ENCODE results near the gene RPRD1B.

Gene RPRD1B

DNA sequence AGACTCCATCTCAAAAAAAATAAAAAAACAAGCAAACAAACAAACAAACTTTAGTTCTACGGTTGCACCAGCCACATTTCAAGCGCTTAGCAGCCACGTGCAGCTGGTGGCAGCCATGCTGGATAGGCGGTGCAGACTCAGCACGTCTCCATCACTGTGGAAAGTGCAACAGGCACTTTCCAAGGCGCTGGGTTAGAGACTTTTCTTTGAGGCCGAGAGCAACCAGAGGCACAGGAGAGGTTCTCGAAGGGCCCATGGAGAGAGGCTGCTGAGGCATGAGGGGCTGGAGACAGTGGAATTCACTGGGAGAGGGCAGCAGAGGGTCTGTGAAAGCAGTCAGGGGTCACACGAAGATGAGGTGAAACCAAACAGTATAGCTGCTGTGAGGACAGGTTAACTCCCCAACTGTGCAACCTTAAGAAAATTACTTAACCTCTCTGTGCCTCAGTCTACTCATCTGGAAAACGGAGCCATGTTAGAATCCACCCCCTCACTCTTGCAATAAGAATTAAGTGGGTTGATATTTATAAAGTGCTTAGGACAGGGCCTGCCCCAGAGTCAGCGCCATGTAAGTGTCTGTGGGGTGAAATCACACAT is 104.0 kb downstream of the RPRD1B start:
- DNase-seq, result no peak

DNA sequence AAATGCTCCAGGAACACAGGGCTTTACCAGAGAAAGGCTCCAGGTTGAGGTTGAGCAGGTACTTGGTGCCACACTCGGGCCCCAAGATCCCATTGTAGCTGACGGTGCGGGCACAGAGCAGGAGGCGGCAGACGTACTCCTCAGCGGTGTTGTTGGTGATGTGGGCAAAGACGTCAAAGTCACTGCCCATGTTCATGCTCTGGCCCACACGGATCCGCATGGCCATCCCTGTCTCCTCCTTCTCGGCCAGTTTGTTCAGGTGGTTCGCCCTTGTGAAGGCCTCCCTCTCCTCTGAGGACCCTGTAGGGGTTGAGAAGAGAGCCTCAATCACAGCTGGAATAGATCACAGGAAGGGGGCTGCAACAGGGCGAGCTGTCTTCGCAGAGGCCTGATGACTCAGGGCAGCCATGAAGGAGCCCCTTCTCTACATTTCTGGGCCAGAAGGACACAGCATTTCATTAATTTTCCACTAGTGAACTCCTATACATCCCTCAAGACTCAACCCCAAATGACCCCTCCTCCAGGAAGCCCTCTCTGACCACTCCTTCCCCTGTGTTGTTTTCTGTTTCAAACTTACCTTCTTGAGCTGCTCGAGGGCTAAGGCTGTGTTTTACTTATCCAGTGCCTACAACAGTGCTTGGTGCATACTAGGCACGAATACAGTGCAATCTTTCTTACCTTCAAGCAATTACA is 104.7 kb downstream of the RPRD1B start:
- DNase-seq, result no peak

- DNase-seq, result no peak
Measured at GRCh38 chr20:38139156-38139912, 105.8 kb downstream of the RPRD1B start.

- no peak for DNase-seq
Measured at GRCh38 chr20:38139977-38140753, 106.6 kb downstream of the RPRD1B start.

DNA sequence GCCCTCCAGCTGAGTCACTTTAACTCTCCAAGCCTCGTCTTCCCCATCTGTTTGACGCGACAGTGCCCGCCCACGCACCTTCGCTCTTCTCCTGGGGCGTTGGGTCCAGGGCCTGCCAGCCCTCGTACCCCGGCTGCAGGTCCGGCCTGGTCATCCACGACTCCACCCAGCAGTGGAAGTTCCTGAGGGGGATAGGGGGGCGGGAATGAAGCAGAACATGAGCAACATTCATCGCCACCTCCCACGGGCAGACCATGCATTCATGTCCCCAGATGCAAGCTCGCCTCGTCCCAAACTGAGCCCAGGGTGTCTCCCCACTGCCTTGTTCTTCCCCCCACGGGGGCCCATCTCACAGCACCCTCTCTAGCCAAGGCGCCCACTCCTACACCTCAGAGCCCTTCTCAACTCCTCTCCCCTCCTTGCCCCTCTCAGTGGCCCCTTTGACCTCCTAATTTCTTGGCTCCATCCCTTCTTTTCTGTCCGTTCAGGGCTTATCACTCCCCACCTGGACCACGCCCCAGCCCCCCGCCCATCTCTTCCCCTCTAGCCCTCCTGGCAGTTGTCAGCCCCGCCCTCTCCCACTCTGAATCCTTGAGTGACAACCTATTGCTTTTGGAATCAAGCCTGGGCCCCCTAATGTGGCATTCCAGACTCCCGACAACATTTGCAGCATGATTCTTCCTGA is 107.8 kb downstream of the RPRD1B start:
- DNase-seq, result no peak
